ENCODE measurements around the gene C1QTNF12.

Gene C1QTNF12

GRCh38 chr1:1208713-1209433 is 37.6 kb downstream of the C1QTNF12 start:
- Histone ChIP-seq H3K79me2 (ENCODE audit: insufficient read depth, low read length) (no peaks in the 10 kb centered on the region), H3K9me2 (ENCODE audit: low read depth, low read length) (no peaks in the 10 kb centered on the region), H3K27me3 (ENCODE audit: insufficient read depth, low read length) (peaks cover 18% of the 10 kb centered on the region), H3K4me2 (ENCODE audit: low read length) (no peak overlapping the region), H3K36me3 (ENCODE audit: insufficient read depth, low read length) (no peaks in the 10 kb centered on the region), H3K27ac (ENCODE audit: low read depth, low read length, poor library complexity, severe bottlenecking) (no peak overlapping the region), H4K20me1 (ENCODE audit: insufficient read depth, low read length) (no peaks in the 10 kb centered on the region), H3F3A (ENCODE audit: insufficient read depth, low read length) (no peaks in the 10 kb centered on the region), H3K9ac (ENCODE audit: low read length) (no peak overlapping the region), H3K4me1 (ENCODE audit: insufficient read depth, low read length, severe bottlenecking) (no peaks in the 10 kb centered on the region), H2AFZ (ENCODE audit: low read length) (no peak overlapping the region), H3K4me3 (ENCODE audit: low read depth, low read length, poor library complexity, severe bottlenecking) (no peak overlapping the region), H3K9me3 (ENCODE audit: low read length) (no peaks in the 10 kb centered on the region)
- TF ChIP-seq EZH2 (IDR thresholded peaks at IDR 0.05; ENCODE audit: borderline replicate concordance, low read length) (no peak), CTCF (IDR thresholded peaks at IDR 0.05; ENCODE audit: low read length) (no peak)

GRCh38 chr1:1207571-1207892 is 39.0 kb downstream of the C1QTNF12 start:
- TF ChIP-seq CTCF (IDR thresholded peaks at IDR 0.05; ENCODE audit: low read length) = no peak
- no peak for TF ChIP-seq EZH2 (IDR thresholded peaks at IDR 0.05; ENCODE audit: borderline replicate concordance, low read length)
- no peak overlapping the region for H2AFZ ChIP-seq (ENCODE audit: low read length)
- no peak overlapping the region for H3K27ac ChIP-seq (ENCODE audit: low read depth, low read length, poor library complexity, severe bottlenecking)
- no peaks in the 10 kb centered on the region for H3K9me3 ChIP-seq (ENCODE audit: low read length)
- no peak overlapping the region for H3K4me3 ChIP-seq (ENCODE audit: low read depth, low read length, poor library complexity, severe bottlenecking)
- H4K20me1 ChIP-seq (ENCODE audit: insufficient read depth, low read length) = no peaks in the 10 kb centered on the region
- no peaks in the 10 kb centered on the region for H3K9me2 ChIP-seq (ENCODE audit: low read depth, low read length)
- no peak overlapping the region for H3K4me2 ChIP-seq (ENCODE audit: low read length)
- no peaks in the 10 kb centered on the region for H3F3A ChIP-seq (ENCODE audit: insufficient read depth, low read length)
- H3K27me3 ChIP-seq (ENCODE audit: insufficient read depth, low read length) = peaks cover 11% of the 10 kb centered on the region
- H3K79me2 ChIP-seq (ENCODE audit: insufficient read depth, low read length) = no peaks in the 10 kb centered on the region
- no peaks in the 10 kb centered on the region for H3K36me3 ChIP-seq (ENCODE audit: insufficient read depth, low read length)
- H3K4me1 ChIP-seq (ENCODE audit: insufficient read depth, low read length, severe bottlenecking) = no peaks in the 10 kb centered on the region
- no peak overlapping the region for H3K9ac ChIP-seq (ENCODE audit: low read length)

GRCh38 chr1:1206966-1207531 is 39.5 kb downstream of the C1QTNF12 start:
- H3K9ac ChIP-seq (ENCODE audit: low read length) = no peak overlapping the region

More at GRCh38 chr1:1206966-1207531, 39.5 kb downstream of the C1QTNF12 start:
- Histone ChIP-seq H3K4me3 (ENCODE audit: low read depth, low read length, poor library complexity, severe bottlenecking) (no peak overlapping the region), H3K27me3 (ENCODE audit: insufficient read depth, low read length) (peaks cover 11% of the 10 kb centered on the region), H3K36me3 (ENCODE audit: insufficient read depth, low read length) (no peaks in the 10 kb centered on the region), H4K20me1 (ENCODE audit: insufficient read depth, low read length) (no peaks in the 10 kb centered on the region), H3K79me2 (ENCODE audit: insufficient read depth, low read length) (no peaks in the 10 kb centered on the region), H3K9me2 (ENCODE audit: low read depth, low read length) (no peaks in the 10 kb centered on the region), H3K4me1 (ENCODE audit: insufficient read depth, low read length, severe bottlenecking) (no peaks in the 10 kb centered on the region), H3K9me3 (ENCODE audit: low read length) (no peaks in the 10 kb centered on the region), H3K4me2 (ENCODE audit: low read length) (no peak overlapping the region), H3F3A (ENCODE audit: insufficient read depth, low read length) (no peaks in the 10 kb centered on the region), H3K27ac (ENCODE audit: low read depth, low read length, poor library complexity, severe bottlenecking) (no peak overlapping the region), H2AFZ (ENCODE audit: low read length) (no peak overlapping the region)
- TF ChIP-seq CTCF (IDR thresholded peaks at IDR 0.05; ENCODE audit: low read length) = no peak
- no peak for TF ChIP-seq EZH2 (IDR thresholded peaks at IDR 0.05; ENCODE audit: borderline replicate concordance, low read length)

Data from OCI-LY1 (cell line).